ENCODE measurements around the gene CCDC66.
"Not testable (repeated sequence)": the region's sequence is repeated elsewhere in the genome, so short reads cannot be mapped to it uniquely, and the experiment has no call there.

CCDC66 gene

GRCh38 chr3:56556908-56557830 is at the start of gene CCDC66:
TSS of gene CCDC66 (plus strand) at chr3:56557175. CDS start at chr3:56557243, 68 bp downstream.
- peak; percentile 94 for DNase-seq

- DNase-seq, result no peak
Measured at GRCh38 chr3:56519641-56520040, 37.3 kb upstream of the CCDC66 start.

- no peak for DNase-seq
Measured at GRCh38 chr3:56522374-56522773, 34.6 kb upstream of the CCDC66 start.

- DNase-seq, result no peak
Measured at GRCh38 chr3:56525291-56525690, 31.7 kb upstream of the CCDC66 start.

DNA sequence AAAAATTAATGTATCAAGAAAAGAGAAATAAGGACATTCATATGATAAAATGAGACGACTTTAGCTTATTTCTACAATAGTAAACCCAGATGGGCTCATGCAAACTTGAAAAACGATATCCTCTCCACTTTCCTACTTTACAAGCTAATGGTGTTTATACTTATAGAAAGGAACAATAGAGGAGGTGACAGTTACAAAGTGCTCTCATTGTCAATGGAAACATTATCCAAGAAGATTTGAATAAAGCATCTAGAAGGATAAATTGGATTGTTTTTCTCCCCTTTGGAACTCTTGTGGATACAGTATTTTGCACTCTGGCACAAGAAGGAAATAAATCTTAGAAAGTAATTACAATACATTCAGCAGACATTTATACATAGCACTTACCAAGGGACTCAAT is 20.2 kb upstream of the CCDC66 start:
- no peak for DNase-seq

DNA sequence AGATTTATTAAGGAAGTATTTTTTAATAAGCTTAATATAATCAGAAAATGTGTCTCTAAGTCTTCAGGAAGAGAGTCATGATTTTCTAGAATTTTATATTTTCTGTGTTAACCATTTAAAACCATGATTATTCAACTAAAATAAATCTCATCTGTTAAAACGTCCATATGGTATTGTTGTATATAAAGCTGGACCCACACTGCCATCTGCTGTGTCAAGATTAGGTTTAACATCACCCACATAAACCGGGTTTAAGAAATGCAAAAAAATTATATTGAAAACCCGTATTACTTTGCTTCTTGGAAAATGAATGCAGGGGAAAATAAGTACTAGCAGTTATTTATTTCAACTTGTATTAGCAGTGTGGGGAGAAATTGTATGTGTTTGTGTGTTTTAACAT is 9.5 kb upstream of the CCDC66 start:
- no peak for DNase-seq

DNA sequence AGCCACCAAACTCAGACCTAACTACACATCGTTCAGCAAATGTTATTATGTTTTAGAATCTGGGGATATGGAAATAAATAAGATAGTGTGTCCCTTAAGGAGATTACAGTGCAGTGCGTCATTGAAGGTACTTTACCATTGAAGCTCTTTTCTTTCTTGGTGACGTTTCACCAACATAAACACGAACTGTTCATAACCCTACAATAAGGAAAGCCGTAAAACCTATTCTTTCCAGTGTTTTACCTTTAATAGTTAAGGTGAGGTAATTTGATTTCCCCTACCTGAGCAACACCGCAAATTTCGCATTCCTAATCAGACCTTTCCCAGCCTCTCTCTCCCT is 826 bp downstream of the CCDC66 start:
- DNase-seq, result no peak

DNA sequence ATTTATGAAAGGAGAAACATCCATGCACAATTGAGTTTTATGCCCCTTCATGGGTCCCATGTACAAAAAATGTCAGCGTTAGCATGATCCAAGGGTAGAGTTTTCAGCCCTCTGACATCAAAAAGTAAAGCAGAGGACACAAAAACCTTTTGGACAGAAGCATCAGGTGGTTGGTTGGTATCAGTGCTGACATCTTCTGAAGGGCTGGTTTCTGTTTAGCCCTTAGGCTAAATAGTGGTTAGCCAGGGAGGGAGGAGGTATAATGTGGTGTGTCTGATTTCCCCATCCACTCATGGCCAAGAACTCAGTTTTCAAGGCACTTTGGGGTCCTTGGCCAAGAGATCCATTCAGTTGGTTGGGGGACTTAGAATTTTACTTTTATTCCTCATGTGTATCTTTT is 16.5 kb downstream of the CCDC66 start:
- DNase-seq, result no peak

GRCh38 chr3:56581941-56582340 is 25.0 kb downstream of the CCDC66 start:
- DNase-seq, result not testable (repeated sequence)

- DNase-seq, result not testable (repeated sequence)
Measured at GRCh38 chr3:56584275-56584674, 27.3 kb downstream of the CCDC66 start.

DNA sequence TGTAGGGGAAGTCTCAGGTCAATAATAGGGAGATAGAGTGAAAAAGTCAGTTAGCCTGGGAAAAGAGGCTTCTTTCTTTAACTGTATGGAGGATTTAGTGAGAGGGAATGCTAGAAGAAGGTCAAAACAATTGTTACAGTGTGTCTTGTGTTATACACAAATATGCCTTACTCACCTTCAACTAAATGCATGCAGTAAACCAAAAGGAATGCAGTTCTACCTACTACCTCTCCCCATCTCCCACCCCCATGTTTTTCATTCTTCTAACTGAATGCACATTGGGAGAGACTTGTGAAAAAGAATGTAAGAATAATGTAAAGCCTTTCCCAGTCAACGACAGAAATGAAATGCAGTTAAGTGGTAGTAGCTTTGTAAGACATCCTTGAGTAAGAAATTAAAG is 33.8 kb downstream of the CCDC66 start:
- no peak for DNase-seq

DNA sequence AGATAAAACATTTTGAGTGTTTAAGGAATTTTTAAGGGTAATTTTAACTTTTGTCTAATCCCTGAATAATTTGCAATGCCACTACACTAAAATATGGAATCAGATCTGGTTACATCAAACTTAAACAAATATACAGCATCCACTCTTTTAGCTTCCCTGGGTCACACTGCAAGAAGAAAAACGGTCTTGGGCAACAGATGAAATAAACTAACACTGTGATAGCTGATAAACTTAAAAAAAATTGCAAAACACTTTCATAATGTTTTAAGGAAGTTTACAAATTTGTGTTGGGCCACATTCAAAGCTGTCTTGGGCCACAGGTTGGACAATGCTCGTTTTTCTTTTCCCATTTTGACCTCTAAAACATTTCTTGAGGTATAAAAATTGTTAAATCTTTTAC is 34.3 kb downstream of the CCDC66 start:
- no peak for DNase-seq

GRCh38 chr3:56593455-56594158 is 36.6 kb downstream of the CCDC66 start:
- DNase-seq, result peak; percentile 41

DNA sequence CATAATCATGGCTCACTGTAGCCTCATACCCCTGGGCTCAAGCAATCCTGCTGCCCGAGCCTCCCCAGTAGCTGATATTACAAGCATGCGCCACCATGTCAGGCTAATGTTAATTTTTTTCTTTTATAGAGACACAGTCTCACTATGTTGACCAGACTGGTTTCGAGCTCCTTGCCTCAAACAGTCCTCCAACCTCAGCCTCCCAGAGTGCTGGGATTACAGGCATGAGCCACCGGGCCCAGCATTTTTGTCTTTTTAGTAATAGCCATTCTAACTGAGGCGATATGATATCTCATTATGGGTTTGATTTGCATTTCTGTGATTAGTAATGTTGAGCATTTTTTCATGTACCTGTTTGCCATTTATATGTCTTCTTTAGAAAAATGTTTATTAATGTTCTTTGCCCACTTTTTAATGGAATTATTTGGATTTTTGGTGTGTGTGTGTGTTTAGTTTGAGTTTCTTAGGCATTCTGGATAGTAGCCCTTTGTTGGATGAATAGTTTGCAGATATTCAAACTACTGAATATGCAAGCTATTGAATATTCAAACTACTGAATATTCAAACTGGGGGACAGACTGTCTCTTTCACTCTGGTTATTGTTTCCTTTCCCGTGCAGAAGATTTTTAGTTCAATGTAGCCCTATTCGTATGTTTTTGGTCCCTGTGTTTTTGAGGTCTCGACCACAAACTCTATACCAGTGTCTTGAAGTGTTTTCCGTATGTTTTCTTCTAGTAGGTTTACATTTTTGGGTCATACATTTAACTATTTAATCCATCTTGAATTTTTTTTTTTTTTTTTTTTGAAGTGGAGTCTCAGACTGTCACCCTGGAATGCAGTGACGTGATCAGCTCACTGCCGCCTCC is 39.2 kb downstream of the CCDC66 start:
- DNase-seq, result no peak

- not testable (repeated sequence) for DNase-seq
Measured at GRCh38 chr3:56608479-56608878, 51.5 kb downstream of the CCDC66 start.

DNA sequence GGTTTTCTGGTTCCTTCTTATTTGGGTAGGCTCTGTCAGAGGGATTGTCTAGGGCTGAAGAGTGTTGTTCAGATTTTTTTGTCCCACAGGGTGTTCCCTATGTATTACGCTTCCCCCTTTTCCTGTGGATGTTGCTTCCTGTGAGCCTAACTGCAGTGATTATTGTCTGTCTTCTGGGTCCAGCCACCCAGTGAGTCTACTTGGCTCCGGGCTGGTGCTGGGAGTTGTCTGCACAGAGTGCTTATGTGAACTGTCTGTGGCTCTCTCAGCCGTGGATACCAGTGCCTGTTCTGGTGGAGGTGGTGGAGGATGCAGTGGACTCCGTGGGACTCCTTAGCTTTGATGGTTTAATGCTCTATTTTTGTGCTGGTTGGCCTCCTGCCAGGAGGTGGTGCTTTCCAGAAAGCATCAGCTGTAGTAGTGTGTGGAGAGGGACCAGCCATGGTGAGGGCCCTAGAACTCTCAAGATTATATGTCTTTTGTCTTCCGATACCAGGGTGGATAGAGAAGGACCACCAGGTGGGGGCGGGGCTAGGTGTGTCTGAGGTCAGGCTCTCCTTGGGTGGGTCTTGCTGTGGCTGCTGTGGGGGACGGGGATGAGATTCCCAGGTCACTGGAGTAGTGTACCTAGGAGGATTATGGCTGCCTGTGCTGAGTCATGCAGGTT is 53.8 kb downstream of the CCDC66 start:
- no peak for DNase-seq

GRCh38 chr3:56611364-56611763 is 54.4 kb downstream of the CCDC66 start:
- no peak for DNase-seq

GRCh38 chr3:56612146-56612545 is 55.2 kb downstream of the CCDC66 start:
- no peak for DNase-seq

DNA sequence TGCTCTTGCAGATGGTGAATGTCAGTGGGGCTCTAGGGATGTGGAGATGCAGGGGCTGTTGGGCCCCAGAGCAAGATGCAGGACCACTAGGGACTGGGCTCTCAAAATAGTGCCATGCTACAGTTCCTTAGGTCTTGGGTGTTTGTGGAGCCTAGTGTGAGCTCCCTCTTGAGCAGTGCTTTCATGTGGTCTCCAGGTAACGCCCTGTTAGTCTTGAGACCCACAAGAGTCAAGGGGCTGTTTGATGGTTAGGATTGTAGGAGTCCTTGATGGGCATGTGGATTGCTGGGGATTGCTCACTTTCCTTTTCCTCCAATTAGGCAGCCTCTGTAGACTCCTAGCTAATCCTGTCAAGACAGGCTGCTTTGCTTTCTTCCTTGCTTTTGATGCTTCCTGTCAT is 56.0 kb downstream of the CCDC66 start:
- DNase-seq, result no peak

- no peak for DNase-seq
Measured at GRCh38 chr3:56616478-56617006, 59.6 kb downstream of the CCDC66 start.

DNA sequence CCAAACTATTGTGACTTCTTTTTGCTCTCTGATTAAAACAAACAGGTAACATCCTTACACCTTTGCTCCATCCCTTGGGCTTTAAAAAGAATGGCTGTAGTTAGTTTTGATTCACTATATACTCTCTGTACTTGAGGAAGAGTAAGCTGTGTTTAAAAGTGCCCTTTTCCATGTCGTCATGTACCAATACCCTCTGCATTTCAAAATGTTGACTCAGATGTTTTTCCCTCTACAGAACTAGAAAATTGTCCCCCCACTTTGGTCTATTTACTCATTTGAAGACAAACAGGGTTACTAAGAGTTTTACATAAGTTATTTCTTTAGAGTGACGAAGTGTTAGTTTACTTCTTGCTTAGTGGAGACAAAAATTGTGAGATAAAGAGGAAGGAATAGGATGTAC is 63.4 kb downstream of the CCDC66 start:
- DNase-seq, result no peak

- DNase-seq, result no peak
Measured at GRCh38 chr3:56621681-56622080, 64.7 kb downstream of the CCDC66 start.

Data from stimulated activated CD4-positive, alpha-beta T cell treated with anti-CD3 and anti-CD28 coated beads, Interleukin-1b, Interleukin-23, amount 100 ng/mL, for 48 hours (primary cell).